Measurements from ENCODE around the gene SLC25A42.
"Not testable (repeated sequence)": the region's sequence is repeated elsewhere in the genome, so short reads cannot be mapped to it uniquely, and the experiment has no call there.

The SLC25A42 gene

GRCh38 chr19:19103167-19103566 is 39.4 kb downstream of the SLC25A42 start:
- no peak for TF ChIP-seq CTCF (IDR thresholded peaks at IDR 0.05; ENCODE audit: low read depth, low read length, missing control alignments)
- no peak for DNase-seq (ENCODE audit: extremely low read depth, low read depth)
- no peak overlapping the region for H3K4me3 ChIP-seq (replicated peaks; ENCODE audit: low read depth, low read length)

GRCh38 chr19:19105365-19106055 is 41.7 kb downstream of the SLC25A42 start:
- peak overlapping the region; percentile 46 for H3K4me3 ChIP-seq (replicated peaks; ENCODE audit: low read depth, low read length)
- TF ChIP-seq CTCF (IDR thresholded peaks at IDR 0.05; ENCODE audit: low read depth, low read length, missing control alignments) = no peak
- peak; percentile 31 for DNase-seq (ENCODE audit: extremely low read depth, low read depth)

GRCh38 chr19:19106056-19106551 is 42.3 kb downstream of the SLC25A42 start:
- no peak for DNase-seq (ENCODE audit: extremely low read depth, low read depth)
- peak overlapping the region; percentile 46 for H3K4me3 ChIP-seq (replicated peaks; ENCODE audit: low read depth, low read length)
- no peak for TF ChIP-seq CTCF (IDR thresholded peaks at IDR 0.05; ENCODE audit: low read depth, low read length, missing control alignments)

GRCh38 chr19:19106938-19107337 is 43.1 kb downstream of the SLC25A42 start:
- not testable (repeated sequence) for DNase-seq (ENCODE audit: extremely low read depth, low read depth)

GRCh38 chr19:19107654-19108053 is 43.9 kb downstream of the SLC25A42 start:
- H3K4me3 ChIP-seq (replicated peaks; ENCODE audit: low read depth, low read length) = no peak overlapping the region
- no peak for TF ChIP-seq CTCF (IDR thresholded peaks at IDR 0.05; ENCODE audit: low read depth, low read length, missing control alignments)
- DNase-seq (ENCODE audit: extremely low read depth, low read depth) = no peak

More at GRCh38 chr19:19106938-19107337, 43.1 kb downstream of the SLC25A42 start:
- H3K4me3 ChIP-seq (replicated peaks; ENCODE audit: low read depth, low read length) = not testable (repeated sequence)

- DNase-seq (ENCODE audit: extremely low read depth, low read depth) = no peak
- H3K4me3 ChIP-seq (replicated peaks; ENCODE audit: low read depth, low read length) = no peak overlapping the region
- TF ChIP-seq CTCF (IDR thresholded peaks at IDR 0.05; ENCODE audit: low read depth, low read length, missing control alignments) = no peak
These were observed 45.8 kb downstream of the SLC25A42 start for GRCh38 chr19:19109601-19110000.

- TF ChIP-seq CTCF (IDR thresholded peaks at IDR 0.05; ENCODE audit: low read depth, low read length, missing control alignments) = peak; percentile 43
- no peak overlapping the region for H3K4me3 ChIP-seq (replicated peaks; ENCODE audit: low read depth, low read length)
- no peak for DNase-seq (ENCODE audit: extremely low read depth, low read depth)
These were observed 46.8 kb downstream of the SLC25A42 start for GRCh38 chr19:19110410-19111135.
